ENCODE results near the gene GPC6.
A peak's percentile ranks its signal among the peaks of the same experiment; 100 is the strongest.

Gene GPC6

GRCh38 chr13:94050686-94051085, 824.1 kb downstream of the GPC6 start:
- H3K36me3 ChIP-seq (replicated peaks), result no peaks in the 10 kb centered on the region

GRCh38 chr13:94053986-94054593, 827.5 kb downstream of the GPC6 start:
- no peak overlapping the region for H3K27ac ChIP-seq
- H3K27me3 ChIP-seq (replicated peaks), result no peaks in the 10 kb centered on the region
- DNase-seq, result no peak
- H3K36me3 ChIP-seq (replicated peaks), result no peaks in the 10 kb centered on the region
- in situ Hi-C loops (cut with HindIII; ENCODE audit: low pct_ligation_motif_present, low sequenced_read_pairs), result no loop called here
- TF ChIP-seq CTCF (IDR thresholded peaks at IDR 0.05; ENCODE audit: low read depth, low read length, missing control alignments), result no peak
- no peak overlapping the region for H3K4me3 ChIP-seq (ENCODE audit: low read depth, low read length)

More at GRCh38 chr13:94050686-94051085, 824.1 kb downstream of the GPC6 start:
- Histone ChIP-seq H3K4me3 (ENCODE audit: low read depth, low read length) (no peak overlapping the region), H3K27me3 (replicated peaks) (no peaks in the 10 kb centered on the region), H3K27ac (no peak overlapping the region)
- DNase-seq, result no peak
- TF ChIP-seq CTCF (IDR thresholded peaks at IDR 0.05; ENCODE audit: low read depth, low read length, missing control alignments), result no peak
- in situ Hi-C loops (cut with HindIII; ENCODE audit: low pct_ligation_motif_present, low sequenced_read_pairs), result no loop called here

GRCh38 chr13:94056362-94056990, 829.9 kb downstream of the GPC6 start:
- Histone ChIP-seq H3K4me3 (ENCODE audit: low read depth, low read length) (no peak overlapping the region), H3K27me3 (replicated peaks) (no peaks in the 10 kb centered on the region), H3K27ac (no peak overlapping the region), H3K36me3 (replicated peaks) (no peaks in the 10 kb centered on the region)
- peak; percentile 37 for DNase-seq
- in situ Hi-C loops (cut with HindIII; ENCODE audit: low pct_ligation_motif_present, low sequenced_read_pairs), result no loop called here
- TF ChIP-seq CTCF (IDR thresholded peaks at IDR 0.05; ENCODE audit: low read depth, low read length, missing control alignments), result no peak

GRCh38 chr13:94057618-94058186, 831.1 kb downstream of the GPC6 start:
- no peak overlapping the region for H3K4me3 ChIP-seq (ENCODE audit: low read depth, low read length)
- no peak for DNase-seq
- H3K36me3 ChIP-seq (replicated peaks), result no peaks in the 10 kb centered on the region
- H3K27ac ChIP-seq, result no peak overlapping the region
- TF ChIP-seq CTCF (IDR thresholded peaks at IDR 0.05; ENCODE audit: low read depth, low read length, missing control alignments), result no peak
- no peaks in the 10 kb centered on the region for H3K27me3 ChIP-seq (replicated peaks)
- in situ Hi-C loops (cut with HindIII; ENCODE audit: low pct_ligation_motif_present, low sequenced_read_pairs), result no loop called here

- no peak overlapping the region for H3K4me3 ChIP-seq (ENCODE audit: low read depth, low read length)
These were observed 832.3 kb downstream of the GPC6 start for GRCh38 chr13:94058821-94059360.

More at GRCh38 chr13:94058821-94059360, 832.3 kb downstream of the GPC6 start:
- H3K27ac ChIP-seq, result no peak overlapping the region
- no peak for TF ChIP-seq CTCF (IDR thresholded peaks at IDR 0.05; ENCODE audit: low read depth, low read length, missing control alignments)
- no peak for DNase-seq
- H3K36me3 ChIP-seq (replicated peaks), result no peaks in the 10 kb centered on the region
- no peaks in the 10 kb centered on the region for H3K27me3 ChIP-seq (replicated peaks)
- in situ Hi-C loops (cut with HindIII; ENCODE audit: low pct_ligation_motif_present, low sequenced_read_pairs), result no loop called here

Data from brain microvascular endothelial cell (primary cell).